ENCODE data around the gene FOXF1. TPM values are rescaled to one million over a fixed set of nuclear protein-coding genes. Genes with fewer than 3 reads are reported as not detected.

The FOXF1 gene
- total and polyA plus RNA-seq, 2 of the 13 experiments (the other 11 are each of a cell fraction or from before 2014, with no cell fraction given): not detected

DNA sequence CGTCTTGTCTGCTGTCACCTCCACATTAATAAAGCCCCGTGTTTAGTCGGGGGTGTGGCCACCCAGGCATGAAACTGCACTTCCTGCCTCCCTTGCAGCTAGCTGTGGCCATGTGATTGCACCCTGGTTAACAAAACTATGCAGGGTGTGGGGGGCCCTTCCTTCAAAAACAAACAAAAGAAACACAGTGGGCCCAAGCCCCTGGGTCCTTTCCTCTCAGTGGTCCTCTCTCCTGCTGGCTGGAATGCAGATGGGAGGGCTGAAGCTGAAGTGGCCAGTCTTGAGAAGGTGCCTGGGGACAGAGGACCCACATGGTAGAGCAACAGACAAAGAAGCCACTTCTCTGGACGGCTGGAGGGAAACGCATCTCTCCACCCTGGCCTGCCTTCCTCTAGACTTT, 38.0 kb upstream of the FOXF1 start:
- H2AFZ ChIP-seq (ENCODE audit: low read length): no peak overlapping the region
- H4K20me1 ChIP-seq (ENCODE audit: insufficient read depth, low read length): no peaks in the 10 kb centered on the region
- TF ChIP-seq NFE2 (CRISPR knock-in tag; IDR thresholded peaks at IDR 0.05) (no peak), FIP1L1 (IDR thresholded peaks at IDR 0.05; ENCODE audit: borderline replicate concordance, insufficient read depth, low read depth, low read length) (no peak), HNRNPL (IDR thresholded peaks at IDR 0.05; ENCODE audit: low read depth, low read length) (no peak), SIX4 (CRISPR knock-in tag; IDR thresholded peaks at IDR 0.05) (no peak), ZC3H4 (CRISPR knock-in tag; IDR thresholded peaks at IDR 0.05; ENCODE audit: borderline replicate concordance) (no peak), SP4 (CRISPR knock-in tag; IDR thresholded peaks at IDR 0.05) (no peak), FOXK1 (CRISPR knock-in tag; IDR thresholded peaks at IDR 0.05; ENCODE audit: borderline replicate concordance, low read depth) (no peak), ZFP41 (CRISPR knock-in tag; IDR thresholded peaks at IDR 0.05; ENCODE audit: borderline replicate concordance) (no peak), ZNF33A (CRISPR knock-in tag; IDR thresholded peaks at IDR 0.05; ENCODE audit: borderline replicate concordance) (no peak), ZNF329 (CRISPR knock-in tag; IDR thresholded peaks at IDR 0.05; ENCODE audit: low read depth) (no peak)
- TF ChIP-seq, protein P1, sequence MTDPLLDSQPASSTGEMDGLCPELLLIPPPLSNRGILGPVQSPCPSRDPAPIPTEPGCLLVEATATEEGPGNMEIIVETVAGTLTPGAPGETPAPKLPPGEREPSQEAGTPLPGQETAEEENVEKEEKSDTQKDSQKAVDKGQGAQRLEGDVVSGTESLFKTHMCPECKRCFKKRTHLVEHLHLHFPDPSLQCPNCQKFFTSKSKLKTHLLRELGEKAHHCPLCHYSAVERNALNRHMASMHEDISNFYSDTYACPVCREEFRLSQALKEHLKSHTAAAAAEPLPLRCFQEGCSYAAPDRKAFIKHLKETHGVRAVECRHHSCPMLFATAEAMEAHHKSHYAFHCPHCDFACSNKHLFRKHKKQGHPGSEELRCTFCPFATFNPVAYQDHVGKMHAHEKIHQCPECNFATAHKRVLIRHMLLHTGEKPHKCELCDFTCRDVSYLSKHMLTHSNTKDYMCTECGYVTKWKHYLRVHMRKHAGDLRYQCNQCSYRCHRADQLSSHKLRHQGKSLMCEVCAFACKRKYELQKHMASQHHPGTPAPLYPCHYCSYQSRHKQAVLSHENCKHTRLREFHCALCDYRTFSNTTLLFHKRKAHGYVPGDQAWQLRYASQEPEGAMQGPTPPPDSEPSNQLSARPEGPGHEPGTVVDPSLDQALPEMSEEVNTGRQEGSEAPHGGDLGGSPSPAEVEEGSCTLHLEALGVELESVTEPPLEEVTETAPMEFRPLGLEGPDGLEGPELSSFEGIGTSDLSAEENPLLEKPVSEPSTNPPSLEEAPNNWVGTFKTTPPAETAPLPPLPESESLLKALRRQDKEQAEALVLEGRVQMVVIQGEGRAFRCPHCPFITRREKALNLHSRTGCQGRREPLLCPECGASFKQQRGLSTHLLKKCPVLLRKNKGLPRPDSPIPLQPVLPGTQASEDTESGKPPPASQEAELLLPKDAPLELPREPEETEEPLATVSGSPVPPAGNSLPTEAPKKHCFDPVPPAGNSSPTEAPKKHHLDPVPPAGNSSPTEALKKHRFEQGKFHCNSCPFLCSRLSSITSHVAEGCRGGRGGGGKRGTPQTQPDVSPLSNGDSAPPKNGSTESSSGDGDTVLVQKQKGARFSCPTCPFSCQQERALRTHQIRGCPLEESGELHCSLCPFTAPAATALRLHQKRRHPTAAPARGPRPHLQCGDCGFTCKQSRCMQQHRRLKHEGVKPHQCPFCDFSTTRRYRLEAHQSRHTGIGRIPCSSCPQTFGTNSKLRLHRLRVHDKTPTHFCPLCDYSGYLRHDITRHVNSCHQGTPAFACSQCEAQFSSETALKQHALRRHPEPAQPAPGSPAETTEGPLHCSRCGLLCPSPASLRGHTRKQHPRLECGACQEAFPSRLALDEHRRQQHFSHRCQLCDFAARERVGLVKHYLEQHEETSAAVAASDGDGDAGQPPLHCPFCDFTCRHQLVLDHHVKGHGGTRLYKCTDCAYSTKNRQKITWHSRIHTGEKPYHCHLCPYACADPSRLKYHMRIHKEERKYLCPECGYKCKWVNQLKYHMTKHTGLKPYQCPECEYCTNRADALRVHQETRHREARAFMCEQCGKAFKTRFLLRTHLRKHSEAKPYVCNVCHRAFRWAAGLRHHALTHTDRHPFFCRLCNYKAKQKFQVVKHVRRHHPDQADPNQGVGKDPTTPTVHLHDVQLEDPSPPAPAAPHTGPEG (CRISPR knock-in tag; IDR thresholded peaks at IDR 0.05): no peak
- TF ChIP-seq, protein P2, sequence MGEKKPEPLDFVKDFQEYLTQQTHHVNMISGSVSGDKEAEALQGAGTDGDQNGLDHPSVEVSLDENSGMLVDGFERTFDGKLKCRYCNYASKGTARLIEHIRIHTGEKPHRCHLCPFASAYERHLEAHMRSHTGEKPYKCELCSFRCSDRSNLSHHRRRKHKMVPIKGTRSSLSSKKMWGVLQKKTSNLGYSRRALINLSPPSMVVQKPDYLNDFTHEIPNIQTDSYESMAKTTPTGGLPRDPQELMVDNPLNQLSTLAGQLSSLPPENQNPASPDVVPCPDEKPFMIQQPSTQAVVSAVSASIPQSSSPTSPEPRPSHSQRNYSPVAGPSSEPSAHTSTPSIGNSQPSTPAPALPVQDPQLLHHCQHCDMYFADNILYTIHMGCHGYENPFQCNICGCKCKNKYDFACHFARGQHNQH (CRISPR knock-in tag; IDR thresholded peaks at IDR 0.05): no peak
- TF ChIP-seq, protein P3, sequence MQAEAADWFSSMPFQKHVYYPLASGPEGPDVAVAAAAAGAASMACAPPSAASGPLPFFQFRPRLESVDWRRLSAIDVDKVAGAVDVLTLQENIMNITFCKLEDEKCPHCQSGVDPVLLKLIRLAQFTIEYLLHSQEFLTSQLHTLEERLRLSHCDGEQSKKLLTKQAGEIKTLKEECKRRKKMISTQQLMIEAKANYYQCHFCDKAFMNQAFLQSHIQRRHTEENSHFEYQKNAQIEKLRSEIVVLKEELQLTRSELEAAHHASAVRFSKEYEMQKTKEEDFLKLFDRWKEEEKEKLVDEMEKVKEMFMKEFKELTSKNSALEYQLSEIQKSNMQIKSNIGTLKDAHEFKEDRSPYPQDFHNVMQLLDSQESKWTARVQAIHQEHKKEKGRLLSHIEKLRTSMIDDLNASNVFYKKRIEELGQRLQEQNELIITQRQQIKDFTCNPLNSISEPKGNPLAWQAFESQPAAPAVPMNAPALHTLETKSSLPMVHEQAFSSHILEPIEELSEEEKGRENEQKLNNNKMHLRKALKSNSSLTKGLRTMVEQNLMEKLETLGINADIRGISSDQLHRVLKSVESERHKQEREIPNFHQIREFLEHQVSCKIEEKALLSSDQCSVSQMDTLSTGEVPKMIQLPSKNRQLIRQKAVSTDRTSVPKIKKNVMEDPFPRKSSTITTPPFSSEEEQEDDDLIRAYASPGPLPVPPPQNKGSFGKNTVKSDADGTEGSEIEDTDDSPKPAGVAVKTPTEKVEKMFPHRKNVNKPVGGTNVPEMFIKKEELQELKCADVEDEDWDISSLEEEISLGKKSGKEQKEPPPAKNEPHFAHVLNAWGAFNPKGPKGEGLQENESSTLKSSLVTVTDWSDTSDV (CRISPR knock-in tag; IDR thresholded peaks at IDR 0.05): no peak
- TF ChIP-seq, protein P4, sequence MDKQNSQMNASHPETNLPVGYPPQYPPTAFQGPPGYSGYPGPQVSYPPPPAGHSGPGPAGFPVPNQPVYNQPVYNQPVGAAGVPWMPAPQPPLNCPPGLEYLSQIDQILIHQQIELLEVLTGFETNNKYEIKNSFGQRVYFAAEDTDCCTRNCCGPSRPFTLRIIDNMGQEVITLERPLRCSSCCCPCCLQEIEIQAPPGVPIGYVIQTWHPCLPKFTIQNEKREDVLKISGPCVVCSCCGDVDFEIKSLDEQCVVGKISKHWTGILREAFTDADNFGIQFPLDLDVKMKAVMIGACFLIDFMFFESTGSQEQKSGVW (CRISPR knock-in tag; IDR thresholded peaks at IDR 0.05; ENCODE audit: borderline replicate concordance): no peak

More for the DNA sequence above, 38.0 kb upstream of the FOXF1 start:
- ChIA-PET POLR2A (no interaction called here), CTCF (ENCODE audit: low intra/inter-chr PET ratio, low total read pairs) (no interaction called here)
- intact Hi-C loops (cut with micrococcal nuclease; ENCODE audit: unreplicated experiment) (no loop called here), in situ Hi-C loops (cut with HindIII; ENCODE audit: extremely low pct_ligation_motif_present, low pct_unique_long_range_greater_than_20kb) (no loop called here)
- ATAC-seq (no peak; the same call in 2 of the 3 replicates), DNase-seq (ENCODE audit: low spot score) (no peak), FAIRE-seq (no peak)
- H3K9me3 ChIP-seq (ENCODE audit: low read length): no peaks in the 10 kb centered on the region; the same call in 1 of the 2 replicates
- peaks cover 2 to 58% of the 10 kb centered on the region in 2 experiments; a peak in 3 of 5 replicates for H3K27me3 ChIP-seq (ENCODE audit: control insufficient read depth in 1 of 2, insufficient read depth in 2 of 2, low read length in 2 of 2)
- H3K36me3 ChIP-seq (replicated peaks in 1 of 2; ENCODE audit: control insufficient read depth in 1 of 2, insufficient read depth in 2 of 2, low read length in 2 of 2): no peaks in the 10 kb centered on the region
- no peak overlapping the region for H3K9ac ChIP-seq (ENCODE audit: insufficient read depth, low read depth, low read length)
- H3K4me3 ChIP-seq (replicated peaks in 1 of 3; ENCODE audit: insufficient read depth in 1 of 3, low read depth in 2 of 3, low read length in 3 of 3): no peak overlapping the region
- no peaks in the 10 kb centered on the region for H3K79me2 ChIP-seq (ENCODE audit: insufficient read depth, low read length)
- WGBS (ENCODE audit: low lambda C conversion rate): 8% methylated on average over 5 of the region's 5 CpGs
- H3K4me2 ChIP-seq (ENCODE audit: low read depth, low read length): no peak overlapping the region
- no TSS peak for BruUV-seq (replicated peaks)
- no peaks in the 10 kb centered on the region for H3K4me1 ChIP-seq (ENCODE audit: insufficient read depth, low read length)
- H3K27ac ChIP-seq (ENCODE audit: extremely low read length, insufficient read depth, low read length): no peak overlapping the region

All from HepG2 (cell line).